GM12874 (cell line): ENCODE measurements around the gene MBD5.

Experiments
- TF ChIP-seq, protein P1 (sequence below): IDR thresholded peaks from 2 replicates; pipeline ENCODE4 v1.5.1; 2011; ENCODE audit warnings: low read depth, mild to moderate bottlenecking, control low read depth, low read length, moderate library complexity; ENCODE audit not compliant: insufficient read depth

The MBD5 gene

DNA sequence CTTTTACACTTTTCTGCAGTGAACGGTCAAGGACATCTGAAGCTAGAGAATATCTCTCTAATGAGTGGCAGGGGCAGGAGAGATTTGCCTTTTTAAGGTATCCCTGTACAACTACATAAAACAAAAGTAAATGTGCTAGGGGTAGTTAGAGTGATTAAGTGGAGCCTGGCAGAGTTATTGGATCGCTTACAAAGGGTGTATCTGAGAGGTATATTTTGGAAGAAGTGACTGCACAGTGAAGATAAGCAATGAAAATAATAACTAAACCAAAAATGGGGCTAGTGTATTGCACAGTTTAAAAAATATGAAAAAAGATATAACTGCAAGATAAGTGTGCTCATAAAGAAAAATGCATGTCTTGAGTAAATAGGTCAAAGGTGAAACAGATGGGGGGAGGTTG, 430.2 kb downstream of the MBD5 start:
- TF ChIP-seq, protein P1, sequence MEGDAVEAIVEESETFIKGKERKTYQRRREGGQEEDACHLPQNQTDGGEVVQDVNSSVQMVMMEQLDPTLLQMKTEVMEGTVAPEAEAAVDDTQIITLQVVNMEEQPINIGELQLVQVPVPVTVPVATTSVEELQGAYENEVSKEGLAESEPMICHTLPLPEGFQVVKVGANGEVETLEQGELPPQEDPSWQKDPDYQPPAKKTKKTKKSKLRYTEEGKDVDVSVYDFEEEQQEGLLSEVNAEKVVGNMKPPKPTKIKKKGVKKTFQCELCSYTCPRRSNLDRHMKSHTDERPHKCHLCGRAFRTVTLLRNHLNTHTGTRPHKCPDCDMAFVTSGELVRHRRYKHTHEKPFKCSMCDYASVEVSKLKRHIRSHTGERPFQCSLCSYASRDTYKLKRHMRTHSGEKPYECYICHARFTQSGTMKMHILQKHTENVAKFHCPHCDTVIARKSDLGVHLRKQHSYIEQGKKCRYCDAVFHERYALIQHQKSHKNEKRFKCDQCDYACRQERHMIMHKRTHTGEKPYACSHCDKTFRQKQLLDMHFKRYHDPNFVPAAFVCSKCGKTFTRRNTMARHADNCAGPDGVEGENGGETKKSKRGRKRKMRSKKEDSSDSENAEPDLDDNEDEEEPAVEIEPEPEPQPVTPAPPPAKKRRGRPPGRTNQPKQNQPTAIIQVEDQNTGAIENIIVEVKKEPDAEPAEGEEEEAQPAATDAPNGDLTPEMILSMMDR = no peak

DNA sequence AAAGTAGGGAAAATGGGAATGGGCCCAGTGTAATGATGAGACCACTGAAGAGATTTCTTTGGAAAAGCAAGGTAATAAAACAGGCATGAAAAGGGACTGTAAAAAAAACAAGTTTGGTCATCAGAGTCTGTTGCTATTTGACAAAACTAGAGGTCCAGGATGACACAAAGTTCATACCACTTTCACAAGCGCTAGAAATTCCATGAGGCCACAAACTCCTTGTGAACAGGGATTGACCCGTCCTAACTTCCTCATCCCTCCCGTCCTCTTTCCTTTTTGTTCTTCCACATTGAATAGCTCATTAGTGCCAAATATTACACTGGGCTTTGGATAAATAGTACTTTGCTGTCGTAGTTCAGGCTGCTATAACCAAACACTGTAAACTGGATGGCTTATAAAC, 434.9 kb downstream of the MBD5 start:
- TF ChIP-seq, protein P1 = no peak

DNA sequence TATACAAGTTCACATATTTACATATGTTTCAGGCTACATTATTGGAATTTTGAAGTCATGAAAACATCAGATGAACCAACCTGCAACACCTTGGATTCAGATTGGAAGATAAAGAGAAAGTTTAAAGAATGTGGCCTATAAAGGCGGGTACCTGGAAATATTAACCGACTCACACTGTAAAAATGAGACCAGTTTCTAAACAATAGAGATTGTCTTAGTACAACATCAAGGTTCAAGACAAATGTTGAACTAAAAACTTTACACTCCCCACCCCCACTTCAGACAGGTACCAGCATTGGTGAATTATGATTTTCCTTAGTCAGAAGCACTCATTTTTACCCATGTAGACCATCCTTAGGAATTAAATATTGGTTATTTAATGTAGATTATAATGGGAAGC, 437.3 kb downstream of the MBD5 start:
- TF ChIP-seq, protein P1 = no peak

DNA sequence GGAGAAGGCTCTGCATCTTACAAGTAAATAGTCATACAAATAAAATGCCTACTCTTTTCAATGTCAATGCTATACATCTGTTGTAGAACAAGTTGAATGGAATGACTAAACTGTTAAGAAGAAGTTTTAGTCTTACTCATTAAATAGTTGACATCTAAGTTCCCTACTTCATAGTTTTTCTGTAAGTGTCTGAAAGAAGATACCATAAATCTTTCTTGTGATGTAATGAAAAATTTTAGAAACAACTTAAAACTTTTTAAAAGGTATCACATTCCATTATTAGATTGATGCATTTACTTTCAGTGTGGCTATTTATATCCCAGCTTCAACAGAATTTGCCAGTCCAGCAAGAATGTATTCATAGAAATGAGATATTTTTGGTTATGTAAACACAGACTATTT, 438.5 kb downstream of the MBD5 start:
- TF ChIP-seq, protein P1 = no peak

DNA sequence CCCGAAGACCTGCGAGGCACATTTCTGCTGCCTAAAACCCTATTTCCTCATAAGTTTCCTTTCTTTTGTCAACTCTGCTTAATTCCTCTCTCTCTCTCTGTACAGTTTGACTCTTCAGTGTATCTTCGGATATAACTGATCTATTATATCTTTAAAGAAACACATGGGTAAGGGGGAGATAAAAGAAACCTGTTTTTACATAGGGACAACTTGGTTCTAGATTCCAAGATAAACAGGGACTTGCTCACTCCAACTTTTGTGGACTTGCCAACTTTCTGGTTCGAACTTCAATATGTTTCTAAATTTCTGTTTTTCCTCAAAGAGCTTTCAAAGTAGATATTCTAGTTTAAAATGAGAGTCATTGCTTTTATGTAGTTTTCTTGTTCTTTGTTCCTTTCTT, 441.0 kb downstream of the MBD5 start:
- TF ChIP-seq, protein P1 = no peak

DNA sequence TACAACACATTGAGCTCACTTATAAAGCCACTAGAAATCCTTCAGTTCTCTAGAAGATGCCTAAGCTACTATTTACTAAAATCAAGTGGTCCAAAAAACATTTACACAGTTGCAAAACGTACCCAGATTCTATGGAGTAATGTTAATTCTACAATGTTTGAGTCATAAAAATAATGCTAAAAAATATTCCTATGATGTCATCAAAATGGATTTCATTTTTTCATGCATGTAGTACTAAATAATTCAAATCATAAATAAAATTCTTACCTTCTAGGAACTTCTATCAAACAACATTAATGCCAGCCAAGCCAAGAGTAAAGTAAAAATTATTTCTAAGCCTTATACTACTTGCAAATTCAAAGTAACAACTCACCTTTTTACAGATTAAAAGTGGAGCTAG, 454.7 kb downstream of the MBD5 start:
- TF ChIP-seq, protein P1 = no peak

DNA sequence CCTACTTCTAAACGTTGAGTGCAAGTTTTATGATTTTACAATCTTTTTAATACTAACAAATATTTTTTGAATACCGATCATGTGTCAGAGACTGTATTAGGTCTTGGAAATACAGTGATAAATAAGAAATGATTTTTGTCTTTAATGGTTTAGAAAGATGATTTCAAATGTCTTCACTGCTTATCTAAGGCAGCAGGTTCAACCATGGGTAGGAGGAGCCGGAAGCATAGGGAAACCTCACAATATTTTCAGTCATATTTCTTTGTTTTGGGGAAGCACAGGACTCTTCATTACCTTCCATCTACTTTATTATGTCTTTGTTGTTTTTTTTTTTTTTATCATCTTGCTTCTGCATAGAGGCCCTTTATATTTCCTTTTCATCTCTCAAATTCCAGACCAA, 458.5 kb downstream of the MBD5 start:
- TF ChIP-seq, protein P1 = no peak

DNA sequence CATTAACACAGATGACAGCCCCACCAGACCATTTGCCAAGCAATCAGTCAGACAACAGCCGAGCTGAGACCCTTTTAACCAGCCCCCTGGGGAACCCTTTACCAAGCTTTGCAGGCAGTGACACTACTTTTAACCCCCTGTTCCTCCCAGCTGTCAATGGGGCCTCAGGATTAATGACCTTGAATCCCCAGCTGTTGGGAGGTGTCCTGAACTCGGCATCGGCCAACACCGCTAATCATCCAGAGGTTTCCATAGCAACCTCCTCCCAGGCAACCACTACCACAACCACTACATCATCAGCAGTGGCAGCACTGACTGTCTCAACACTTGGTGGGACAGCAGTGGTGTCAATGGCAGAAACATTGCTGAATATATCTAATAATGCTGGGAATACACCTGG, 462.8 kb downstream of the MBD5 start:
- TF ChIP-seq, protein P1 = no peak
